OCI-LY1 (cell line): ENCODE results near the gene MACROD2.

Experiments
- H2AFZ ChIP-seq: fragments of 200-600 bp; sonication (generic), shearing (Covaris generic); 2 replicates; pipeline ENCODE4 v1.6.0; 2014; ENCODE audit warnings: antibody characterized with exemption, mild to moderate bottlenecking, low read length
- H3F3A ChIP-seq: fragments of 200-600 bp; sonication (generic), shearing (Covaris generic); 2 replicates; pipeline ENCODE4 v1.6.0; 2014; ENCODE audit warnings: mild to moderate bottlenecking, antibody characterized with exemption, low read length, moderate library complexity; ENCODE audit not compliant: insufficient read depth
- H3K27ac ChIP-seq: fragments of 200-600 bp; sonication (generic); 2 replicates; pipeline ENCODE4 v1.5.1; 2014; ENCODE audit warnings: low read length, mixed run types, mild to moderate bottlenecking, low read depth; ENCODE audit not compliant: poor library complexity, severe bottlenecking
- H3K27me3 ChIP-seq: fragments of 200-600 bp; sonication (generic); 2 replicates; pipeline ENCODE4 v1.6.0; 2014; ENCODE audit warnings: antibody characterized with exemption, mild to moderate bottlenecking, low read length, moderate library complexity; ENCODE audit not compliant: insufficient read depth
- H3K36me3 ChIP-seq: fragments of 200-600 bp; sonication (generic); 2 replicates; pipeline ENCODE4 v1.6.1; 2014; ENCODE audit warnings: mild to moderate bottlenecking, antibody characterized with exemption, low read length, moderate library complexity, mixed read lengths; ENCODE audit not compliant: insufficient read depth
- H3K4me1 ChIP-seq: fragments of 200-600 bp; sonication (generic); 2 replicates; pipeline ENCODE4 v1.5.1; 2014; ENCODE audit warnings: mild to moderate bottlenecking, low read length, moderate library complexity; ENCODE audit not compliant: insufficient read depth, severe bottlenecking
- H3K4me2 ChIP-seq: fragments of 200-600 bp; sonication (generic), shearing (Covaris generic); 2 replicates; pipeline ENCODE4 v1.6.1; 2014; ENCODE audit warnings: low read length
- H3K4me3 ChIP-seq: fragments of 200-600 bp; sonication (generic); 2 replicates; pipeline ENCODE4 v1.5.1; 2014; ENCODE audit warnings: low read length, low read depth, mild to moderate bottlenecking, mixed read lengths; ENCODE audit not compliant: poor library complexity, severe bottlenecking
- H3K79me2 ChIP-seq: fragments of 200-600 bp; shearing (Covaris generic); 2 replicates; pipeline ENCODE4 v1.6.1; 2016; ENCODE audit warnings: mixed run types, low read length, mixed read lengths; ENCODE audit not compliant: insufficient read depth
- H3K9ac ChIP-seq: fragments of 200-600 bp; sonication (generic), shearing (Covaris generic); 2 replicates; pipeline ENCODE4 v1.6.1; 2014; ENCODE audit warnings: mild to moderate bottlenecking, low read length, mixed read lengths
- H3K9me2 ChIP-seq: fragments of 200-600 bp; sonication (generic), shearing (Covaris generic); 2 replicates; pipeline ENCODE4 v1.6.1; 2014; ENCODE audit warnings: low read depth, mild to moderate bottlenecking, low read length, mixed read lengths
- H3K9me3 ChIP-seq: fragments of 200-600 bp; shearing (Covaris generic); 2 replicates; pipeline ENCODE4 v1.6.1; 2014; ENCODE audit warnings: low read length, mixed read lengths
- H4K20me1 ChIP-seq: fragments of 200-600 bp; sonication (generic), shearing (Covaris generic); 2 replicates; pipeline ENCODE4 v1.6.0; 2016; ENCODE audit warnings: mild to moderate bottlenecking, low read length; ENCODE audit not compliant: insufficient read depth
- EZH2 ChIP-seq: fragments of 200-600 bp; sonication (generic), shearing (Covaris generic); IDR thresholded peaks from 2 replicates; pipeline ENCODE4 v1.8.0; 2017; ENCODE audit warnings: borderline replicate concordance, mixed run types, mild to moderate bottlenecking, antibody characterized with exemption, low read length, moderate library complexity, mixed read lengths
- TF ChIP-seq, protein P1 (sequence below): fragments of 200-600 bp; sonication (generic), shearing (Covaris generic); IDR thresholded peaks from 2 replicates; pipeline ENCODE4 v1.5.1; 2017; ENCODE audit warnings: mild to moderate bottlenecking, antibody characterized with exemption, low read length, moderate library complexity, mixed read lengths

MACROD2 gene

DNA sequence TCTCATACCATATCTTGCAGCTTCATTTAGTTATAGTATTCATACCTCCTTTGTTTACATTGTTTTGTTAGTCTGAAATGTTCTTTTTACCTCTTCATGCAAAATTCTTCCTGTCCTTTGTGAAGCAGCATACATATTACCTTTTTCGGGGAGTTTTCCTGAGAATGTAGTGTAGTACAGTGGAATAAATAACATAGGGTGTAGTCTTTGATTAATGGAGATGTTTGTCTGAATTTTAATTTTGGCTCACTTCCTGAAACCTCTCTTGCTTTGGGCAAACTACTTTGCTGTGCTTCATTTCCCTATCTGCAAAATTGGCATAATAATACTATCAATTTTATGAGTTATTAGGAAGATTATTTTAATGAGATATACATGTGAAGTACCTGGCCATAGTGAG is 5.6 kb downstream of the MACROD2 start:
- Histone ChIP-seq H3K27me3 (no peaks in the 10 kb centered on the region), H3K9me2 (no peaks in the 10 kb centered on the region), H3F3A (no peaks in the 10 kb centered on the region), H3K4me2 (no peak overlapping the region), H3K79me2 (no peaks in the 10 kb centered on the region), H3K27ac (no peak overlapping the region), H3K36me3 (no peaks in the 10 kb centered on the region), H3K4me3 (no peak overlapping the region), H3K4me1 (no peaks in the 10 kb centered on the region), H3K9me3 (no peaks in the 10 kb centered on the region), H2AFZ (no peak overlapping the region), H3K9ac (no peak overlapping the region), H4K20me1 (no peaks in the 10 kb centered on the region)
- no peak for TF ChIP-seq EZH2
- TF ChIP-seq, protein P1, sequence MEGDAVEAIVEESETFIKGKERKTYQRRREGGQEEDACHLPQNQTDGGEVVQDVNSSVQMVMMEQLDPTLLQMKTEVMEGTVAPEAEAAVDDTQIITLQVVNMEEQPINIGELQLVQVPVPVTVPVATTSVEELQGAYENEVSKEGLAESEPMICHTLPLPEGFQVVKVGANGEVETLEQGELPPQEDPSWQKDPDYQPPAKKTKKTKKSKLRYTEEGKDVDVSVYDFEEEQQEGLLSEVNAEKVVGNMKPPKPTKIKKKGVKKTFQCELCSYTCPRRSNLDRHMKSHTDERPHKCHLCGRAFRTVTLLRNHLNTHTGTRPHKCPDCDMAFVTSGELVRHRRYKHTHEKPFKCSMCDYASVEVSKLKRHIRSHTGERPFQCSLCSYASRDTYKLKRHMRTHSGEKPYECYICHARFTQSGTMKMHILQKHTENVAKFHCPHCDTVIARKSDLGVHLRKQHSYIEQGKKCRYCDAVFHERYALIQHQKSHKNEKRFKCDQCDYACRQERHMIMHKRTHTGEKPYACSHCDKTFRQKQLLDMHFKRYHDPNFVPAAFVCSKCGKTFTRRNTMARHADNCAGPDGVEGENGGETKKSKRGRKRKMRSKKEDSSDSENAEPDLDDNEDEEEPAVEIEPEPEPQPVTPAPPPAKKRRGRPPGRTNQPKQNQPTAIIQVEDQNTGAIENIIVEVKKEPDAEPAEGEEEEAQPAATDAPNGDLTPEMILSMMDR = no peak

DNA sequence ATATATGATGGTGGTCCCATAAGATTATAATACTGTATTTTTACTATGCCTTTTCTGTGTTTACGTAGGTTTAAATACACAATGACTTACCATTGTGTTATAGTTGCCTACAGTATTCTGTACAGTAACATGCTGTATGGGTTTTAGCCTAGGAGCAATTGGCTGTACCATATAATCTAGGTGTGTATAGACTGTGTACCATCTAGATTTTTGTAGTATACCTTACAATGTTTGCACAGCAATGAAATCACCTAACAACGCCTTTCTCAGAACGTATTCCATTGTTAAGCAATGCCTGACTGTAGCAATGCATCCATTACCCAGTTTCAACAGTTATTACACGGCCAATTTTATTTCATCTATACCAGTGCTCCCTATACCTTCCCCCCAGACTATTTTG is 10.7 kb downstream of the MACROD2 start:
- no peak overlapping the region for H3K27ac ChIP-seq
- no peaks in the 10 kb centered on the region for H3K36me3 ChIP-seq
- no peak overlapping the region for H3K4me2 ChIP-seq
- no peaks in the 10 kb centered on the region for H4K20me1 ChIP-seq
- no peaks in the 10 kb centered on the region for H3K9me3 ChIP-seq
- no peak overlapping the region for H3K9ac ChIP-seq
- no peak overlapping the region for H3K4me3 ChIP-seq
- H3F3A ChIP-seq = no peaks in the 10 kb centered on the region
- no peak overlapping the region for H2AFZ ChIP-seq
- no peak for TF ChIP-seq EZH2
- TF ChIP-seq, protein P1 = no peak
- H3K79me2 ChIP-seq = no peaks in the 10 kb centered on the region
- no peaks in the 10 kb centered on the region for H3K9me2 ChIP-seq
- no peaks in the 10 kb centered on the region for H3K27me3 ChIP-seq
- H3K4me1 ChIP-seq = no peaks in the 10 kb centered on the region

DNA sequence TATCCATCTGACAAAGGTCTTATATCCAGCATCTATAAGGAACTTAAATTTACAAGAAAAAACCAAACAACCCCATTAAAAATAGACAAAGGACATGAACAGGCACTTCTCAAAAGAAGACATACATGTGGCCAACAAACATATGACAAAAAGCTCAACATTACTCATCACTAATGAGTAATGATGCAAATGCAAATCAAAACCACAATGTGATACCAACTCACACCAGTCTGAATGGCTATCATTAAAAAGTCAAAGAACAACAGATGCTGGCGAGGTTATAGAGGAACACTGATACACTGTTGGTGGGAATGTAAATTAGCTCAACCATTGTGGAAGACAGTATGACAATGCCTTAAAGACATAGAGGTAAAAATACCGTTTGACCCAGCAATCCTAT is 13.9 kb downstream of the MACROD2 start:
- Histone ChIP-seq H3F3A (no peaks in the 10 kb centered on the region), H3K9ac (no peak overlapping the region), H3K27ac (no peak overlapping the region), H3K27me3 (no peaks in the 10 kb centered on the region), H3K79me2 (no peaks in the 10 kb centered on the region), H3K4me2 (no peak overlapping the region), H3K36me3 (no peaks in the 10 kb centered on the region), H3K9me2 (no peaks in the 10 kb centered on the region), H3K4me3 (no peak overlapping the region), H2AFZ (no peak overlapping the region), H3K4me1 (no peaks in the 10 kb centered on the region), H3K9me3 (no peaks in the 10 kb centered on the region), H4K20me1 (no peaks in the 10 kb centered on the region)
- TF ChIP-seq, protein P1 = no peak
- TF ChIP-seq EZH2 = no peak
